Mesothelial cell of epicardium (in vitro differentiated cells): Measurements from ENCODE around the gene GADD45G. TPM values are rescaled to one million over a fixed set of nuclear protein-coding genes. Genes with fewer than 3 reads are reported as not detected.

Experiments used
- DNase-seq, 2 experiments: peaks; one replicate each; pipeline ENCODE4 v3.0.0; 2021; ENCODE audit warnings: low spot score in 2 of 2; ENCODE audit not compliant: unreplicated experiment in 2 of 2
- H3K27ac Mint-ChIP-seq: 2 replicates; pipeline ENCODE4 v1.8.0; 2021; ENCODE audit warnings: mixed read lengths
- H3K27me3 Mint-ChIP-seq: 2 replicates; pipeline ENCODE4 v1.8.0; 2021; ENCODE audit warnings: low read depth, mixed read lengths
- H3K36me3 Mint-ChIP-seq: 2 replicates; pipeline ENCODE4 v1.8.0; 2021; ENCODE audit warnings: mixed read lengths
- H3K4me1 Mint-ChIP-seq: 2 replicates; pipeline ENCODE4 v1.8.0; 2021; ENCODE audit warnings: mixed read lengths
- H3K4me3 Mint-ChIP-seq: 2 replicates; pipeline ENCODE4 v1.8.0; 2021; ENCODE audit warnings: mild to moderate bottlenecking, moderate library complexity, mixed read lengths
- H3K9me3 Mint-ChIP-seq: 2 replicates; pipeline ENCODE4 v1.8.0; 2021; ENCODE audit warnings: mixed read lengths
- CTCF ChIP-seq: fragments of 200-600 bp; sonication (generic); IDR thresholded peaks from one replicate; pipeline ENCODE4 v1.5.0; 2021; ENCODE audit warnings: antibody characterized with exemption; ENCODE audit not compliant: unreplicated experiment
- total RNA-seq: library from RNA; stranded (reverse); gene quantifications from 3 replicates; pipeline ENCODE4 v1.2.1, GENCODE V29; 2021

GADD45G gene
- total RNA-seq, 1 donor from 2014 or later = 1.8 TPM

- Mint-ChIP-seq H3K36me3 (no peaks in the 10 kb centered on the region), H3K9me3 (peaks cover 4% of the 10 kb centered on the region), H3K4me3 (no peak overlapping the region), H3K27me3 (no peaks in the 10 kb centered on the region), H3K4me1 (peaks cover 15% of the 10 kb centered on the region), H3K27ac (peak overlapping the region; percentile 23)
- TF ChIP-seq CTCF = no peak
- DNase-seq = no peak
These were observed 50.5 kb downstream of the GADD45G start for GRCh38 chr9:89655056-89655989.

Other genes starting within 250 kb of the GADD45G start
- 41.8 to 44.7 TPM (median 42.7 TPM) in 3 replicates for gene SEMA4D, start 106.9 kb upstream of the GADD45G start, total RNA-seq